Measurements from ENCODE around the gene FAM227B. TPM values are rescaled to one million over a fixed set of nuclear protein-coding genes. Genes with fewer than 3 reads are reported as not detected.

Gene FAM227B
- total RNA-seq, 1 experiment from 2014 or later = 3.3 TPM

GRCh38 chr15:49343546-49343945 lies 277.1 kb downstream of the FAM227B start:
- no peaks in the 10 kb centered on the region for H3K9me2 ChIP-seq (ENCODE audit: insufficient read depth)
- H3K27me3 ChIP-seq (ENCODE audit: insufficient read depth, low read depth) = no peaks in the 10 kb centered on the region
- no peaks in the 10 kb centered on the region for H3F3A ChIP-seq (ENCODE audit: insufficient read depth, low read depth)
- no peak overlapping the region for H3K4me2 ChIP-seq
- no peaks in the 10 kb centered on the region for H4K20me1 ChIP-seq (ENCODE audit: insufficient read depth)
- H3K27ac ChIP-seq = no peak overlapping the region
- no peaks in the 10 kb centered on the region for H3K79me2 ChIP-seq (ENCODE audit: low read depth)
- no peaks in the 10 kb centered on the region for H3K36me3 ChIP-seq (ENCODE audit: low read depth)
- H3K4me3 ChIP-seq = no peak overlapping the region
- no peaks in the 10 kb centered on the region for H3K4me1 ChIP-seq (replicated peaks; ENCODE audit: insufficient read depth)
- no peak for DNase-seq
- CTCF ChIA-PET = no interaction called here
- BruUV-seq (replicated peaks) = no TSS peak
- intact Hi-C loops (cut with micrococcal nuclease; ENCODE audit: unreplicated experiment) = no loop called here
- TF ChIP-seq CTCF (conservative IDR thresholded peaks at IDR 0.05) (no peak), EZH2 (IDR thresholded peaks at IDR 0.05; ENCODE audit: low read depth) (no peak)
- H3K9me3 ChIP-seq (ENCODE audit: insufficient read depth, low read depth) = no peaks in the 10 kb centered on the region
- POLR2A ChIA-PET (ENCODE audit: unreplicated experiment) = no interaction called here
- H2AFZ ChIP-seq = no peak overlapping the region

GRCh38 chr15:49339656-49340055 lies 281.0 kb downstream of the FAM227B start:
- Histone ChIP-seq H3K36me3 (ENCODE audit: low read depth) (no peaks in the 10 kb centered on the region), H3K9me2 (ENCODE audit: insufficient read depth) (no peaks in the 10 kb centered on the region), H3K27ac (no peak overlapping the region), H3K27me3 (ENCODE audit: insufficient read depth, low read depth) (no peaks in the 10 kb centered on the region), H4K20me1 (ENCODE audit: insufficient read depth) (no peaks in the 10 kb centered on the region), H3K4me2 (no peak overlapping the region), H3K79me2 (ENCODE audit: low read depth) (no peaks in the 10 kb centered on the region), H2AFZ (no peak overlapping the region), H3K4me1 (replicated peaks; ENCODE audit: insufficient read depth) (no peaks in the 10 kb centered on the region), H3F3A (ENCODE audit: insufficient read depth, low read depth) (no peaks in the 10 kb centered on the region), H3K4me3 (no peak overlapping the region), H3K9me3 (ENCODE audit: insufficient read depth, low read depth) (no peaks in the 10 kb centered on the region)
- CTCF ChIA-PET = no interaction called here
- TF ChIP-seq CTCF (conservative IDR thresholded peaks at IDR 0.05) = no peak
- TF ChIP-seq EZH2 (IDR thresholded peaks at IDR 0.05; ENCODE audit: low read depth) = no peak
- no peak for DNase-seq
- BruUV-seq (replicated peaks) = no TSS peak
- POLR2A ChIA-PET (ENCODE audit: unreplicated experiment) = no interaction called here
- intact Hi-C loops (cut with micrococcal nuclease; ENCODE audit: unreplicated experiment) = no loop called here

GRCh38 chr15:49331951-49332350 lies 288.7 kb downstream of the FAM227B start:
- no peaks in the 10 kb centered on the region for H3K27me3 ChIP-seq (ENCODE audit: insufficient read depth, low read depth)
- ChIA-PET CTCF (no interaction called here), POLR2A (ENCODE audit: unreplicated experiment) (no interaction called here)
- H3K27ac ChIP-seq = no peak overlapping the region
- intact Hi-C loops (cut with micrococcal nuclease; ENCODE audit: unreplicated experiment) = no loop called here
- TF ChIP-seq EZH2 (IDR thresholded peaks at IDR 0.05; ENCODE audit: low read depth) (no peak), CTCF (conservative IDR thresholded peaks at IDR 0.05) (no peak)
- no peaks in the 10 kb centered on the region for H3K36me3 ChIP-seq (ENCODE audit: low read depth)
- H3K9me3 ChIP-seq (ENCODE audit: insufficient read depth, low read depth) = no peaks in the 10 kb centered on the region
- H3K4me2 ChIP-seq = no peak overlapping the region
- no peaks in the 10 kb centered on the region for H3K4me1 ChIP-seq (replicated peaks; ENCODE audit: insufficient read depth)
- no peaks in the 10 kb centered on the region for H3K79me2 ChIP-seq (ENCODE audit: low read depth)
- no peaks in the 10 kb centered on the region for H4K20me1 ChIP-seq (ENCODE audit: insufficient read depth)
- BruUV-seq (replicated peaks) = no TSS peak
- H3F3A ChIP-seq (ENCODE audit: insufficient read depth, low read depth) = no peaks in the 10 kb centered on the region
- H2AFZ ChIP-seq = no peak overlapping the region
- no peaks in the 10 kb centered on the region for H3K9me2 ChIP-seq (ENCODE audit: insufficient read depth)
- no peak for DNase-seq
- no peak overlapping the region for H3K4me3 ChIP-seq

Measured in PC-9 (cell line).